SK-N-SH (cell line): Measurements from ENCODE around the gene SNRK. TPM values are rescaled to one million over a fixed set of nuclear protein-coding genes. Genes with fewer than 3 reads are reported as not detected.

Experiments used
- CTCF ChIA-PET: fragments of 300-600, 350-600 bp; formaldehyde crosslinking; extraction: SDS; loops from one replicate; lab custom pipeline; 2021; lab: Yijun Ruan, JAX
- POLR2A ChIA-PET: fragments of 350-600 bp; sonication (Branson Sonifier 250); formaldehyde crosslinking; extraction: SDS; loops from one replicate; lab custom pipeline; 2020; ENCODE audit warnings: antibody characterized with exemption, inconsistent platforms; lab: Yijun Ruan, JAX
- DNase-seq: peaks from one replicate; pipeline ENCODE4 v3.0.0; 2012
- H2AFZ ChIP-seq: fragments of 200-600 bp; sonication (generic); 2 replicates; pipeline ENCODE4 v1.8.1; 2016; ENCODE audit warnings: antibody characterized with exemption, mild to moderate bottlenecking, low read depth
- H3F3A ChIP-seq: fragments of 200-600 bp; sonication (generic); replicated peaks from 2 replicates; pipeline ENCODE3; 2016; ENCODE audit warnings: antibody characterized with exemption, mild to moderate bottlenecking; ENCODE audit not compliant: insufficient read depth
- H3K27ac ChIP-seq, 2 experiments: fragments of 200-500 bp in 1 of 2; fragments of 200-600 bp in 1 of 2; sonication (Bioruptor generic) in 1 of 2; sonication (generic), shearing (Covaris generic) in 1 of 2; 2 replicates each; pipeline versions ENCODE4 v1.5.1 to v1.6.1; 2014 to 2016; ENCODE audit warnings: low read depth in 2 of 2, inconsistent platforms in 1 of 2, low read length in 1 of 2, mild to moderate bottlenecking in 1 of 2, mixed read lengths in 1 of 2
- H3K27me3 ChIP-seq: fragments of 200-600 bp; sonication (generic), shearing (Covaris generic); 2 replicates; pipeline ENCODE4 v1.6.1; 2016; ENCODE audit warnings: mixed run types; ENCODE audit not compliant: insufficient read depth
- H3K36me3 ChIP-seq, 2 experiments: fragments of 200-500 bp in 1 of 2; fragments of 200-600 bp in 1 of 2; sonication (Bioruptor generic) in 1 of 2; sonication (generic) in 1 of 2; replicated peaks in 1 of 2; 2 replicates each; pipeline versions ENCODE3 to v1.5.1; 2014 to 2016; ENCODE audit warnings: low read length in 1 of 2, mild to moderate bottlenecking in 1 of 2; ENCODE audit not compliant: insufficient read depth in 2 of 2, control insufficient read depth in 1 of 2
- H3K4me1 ChIP-seq, 2 experiments: fragments of 200-500 bp in 1 of 2; fragments of 200-600 bp in 1 of 2; sonication (Bioruptor generic) in 1 of 2; sonication (generic), shearing (Covaris generic) in 1 of 2; 2 replicates each; pipeline versions ENCODE4 v1.5.1 to v1.6.1; 2014 to 2016; ENCODE audit warnings: low read depth in 1 of 2, low read length in 1 of 2, mixed run types in 1 of 2; ENCODE audit not compliant: insufficient read depth in 2 of 2, control insufficient read depth in 1 of 2
- H3K4me2 ChIP-seq: fragments of 200-600 bp; sonication (generic), shearing (Covaris generic); 2 replicates; pipeline ENCODE4 v1.6.1; 2017; ENCODE audit warnings: mixed run types
- H3K4me3 ChIP-seq, 2 experiments: fragments of 200-500 bp in 1 of 2; fragments of 200-600 bp in 1 of 2; sonication (Bioruptor generic) in 1 of 2; sonication (generic), shearing (Covaris generic) in 1 of 2; 2 replicates each; pipeline versions ENCODE4 v1.5.1 to v1.8.1; 2014 to 2016; ENCODE audit warnings: low read depth in 2 of 2, inconsistent platforms in 1 of 2, low read length in 1 of 2, mild to moderate bottlenecking in 1 of 2, mixed read lengths in 1 of 2, moderate library complexity in 1 of 2
- H3K79me2 ChIP-seq: fragments of 200-600 bp; sonication (generic); 2 replicates; pipeline ENCODE4 v1.8.1; 2017; ENCODE audit warnings: mild to moderate bottlenecking; ENCODE audit not compliant: insufficient read depth
- H3K9ac ChIP-seq: fragments of 200-600 bp; sonication (generic); 2 replicates; pipeline ENCODE4 v1.6.1; 2017; ENCODE audit warnings: mixed run types
- H3K9me2 ChIP-seq: fragments of 200-600 bp; sonication (generic); 2 replicates; pipeline ENCODE4 v1.6.1; 2017; ENCODE audit warnings: mixed run types
- H3K9me3 ChIP-seq: fragments of 200-600 bp; sonication (generic); 2 replicates; pipeline ENCODE4 v1.6.1; 2017; ENCODE audit warnings: mixed run types, mild to moderate bottlenecking, moderate library complexity
- H4K20me1 ChIP-seq: fragments of 200-600 bp; sonication (generic); 2 replicates; pipeline ENCODE4 v1.6.1; 2017; ENCODE audit warnings: mild to moderate bottlenecking, mixed run types; ENCODE audit not compliant: insufficient read depth
- ELF1 ChIP-seq: IDR thresholded peaks from 2 replicates; pipeline ENCODE4 v1.4.0; 2012
- GABPA ChIP-seq: IDR thresholded peaks from 2 replicates; pipeline ENCODE4 v1.4.0; 2012; ENCODE audit warnings: low read depth, mild to moderate bottlenecking
- NRF1 ChIP-seq: IDR thresholded peaks from 2 replicates; pipeline ENCODE4 v1.6.1; 2012; ENCODE audit warnings: low read depth, mild to moderate bottlenecking, low read length
- RAD21 ChIP-seq: IDR thresholded peaks from 2 replicates; pipeline ENCODE4 v1.6.1; 2012; ENCODE audit warnings: mild to moderate bottlenecking, low read length
- RCOR1 ChIP-seq: fragments of 150-350 bp; IDR thresholded peaks from 2 replicates; pipeline ENCODE4 v1.6.1; 2017; ENCODE audit warnings: antibody characterized with exemption, low read length
- SMC3 ChIP-seq: IDR thresholded peaks from 2 replicates; pipeline ENCODE4 v1.6.1; 2012; ENCODE audit warnings: low read depth, low read length, improper control_type of control experiment
- WGBS: methylation state at CpG from one replicate; pipeline ENCODE4 v1.1.6; 2017; ENCODE audit warnings: low lambda C conversion rate; 5-methylcytosine and 5-hydroxymethylcytosine counted together
- polyA plus RNA-seq, 3 experiments: library from polyadenylated mRNA; depleted of rRNA; stranded (reverse); fragments of >200 nt; gene quantifications; 2 replicates each; pipeline ENCODE4 v1.2.3, GENCODE V29; 2012
- TF ChIP-seq, protein P1 (sequence below): fragments of 200-600 bp; sonication (generic); IDR thresholded peaks from 2 replicates; pipeline ENCODE4 v1.6.1; 2017; ENCODE audit warnings: antibody characterized with exemption, mild to moderate bottlenecking, moderate library complexity
- TF ChIP-seq, protein P2 (sequence below): IDR thresholded peaks from 2 replicates; pipeline ENCODE4 v1.4.0; 2012; ENCODE audit warnings: low read depth, borderline replicate concordance
- TF ChIP-seq, protein P3 (sequence below): IDR thresholded peaks from 2 replicates; pipeline ENCODE4; 2012

The SNRK gene
- polyA plus RNA-seq, 1 of the 3 experiments (the other 2 are of a cell fraction) = 3.6 TPM

DNA sequence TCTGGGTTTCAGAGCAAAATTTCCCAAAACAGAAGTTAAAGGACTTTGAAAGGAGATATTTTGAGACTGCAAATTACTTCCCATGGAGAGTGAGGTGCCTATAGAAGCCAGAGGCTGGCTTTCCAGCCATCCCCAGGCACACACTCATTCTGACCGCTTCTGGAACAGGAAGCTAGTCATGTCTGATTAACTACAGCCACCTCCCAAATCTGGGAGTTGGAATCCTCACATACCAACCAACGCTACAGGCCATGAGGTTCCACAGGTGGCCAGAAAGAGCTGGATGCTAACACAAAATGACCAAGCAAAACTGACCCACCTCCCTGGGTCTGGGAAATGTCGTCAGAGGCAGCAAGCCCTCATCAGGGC, 87.2 kb downstream of the SNRK start (continued):
- TF ChIP-seq, protein P1, sequence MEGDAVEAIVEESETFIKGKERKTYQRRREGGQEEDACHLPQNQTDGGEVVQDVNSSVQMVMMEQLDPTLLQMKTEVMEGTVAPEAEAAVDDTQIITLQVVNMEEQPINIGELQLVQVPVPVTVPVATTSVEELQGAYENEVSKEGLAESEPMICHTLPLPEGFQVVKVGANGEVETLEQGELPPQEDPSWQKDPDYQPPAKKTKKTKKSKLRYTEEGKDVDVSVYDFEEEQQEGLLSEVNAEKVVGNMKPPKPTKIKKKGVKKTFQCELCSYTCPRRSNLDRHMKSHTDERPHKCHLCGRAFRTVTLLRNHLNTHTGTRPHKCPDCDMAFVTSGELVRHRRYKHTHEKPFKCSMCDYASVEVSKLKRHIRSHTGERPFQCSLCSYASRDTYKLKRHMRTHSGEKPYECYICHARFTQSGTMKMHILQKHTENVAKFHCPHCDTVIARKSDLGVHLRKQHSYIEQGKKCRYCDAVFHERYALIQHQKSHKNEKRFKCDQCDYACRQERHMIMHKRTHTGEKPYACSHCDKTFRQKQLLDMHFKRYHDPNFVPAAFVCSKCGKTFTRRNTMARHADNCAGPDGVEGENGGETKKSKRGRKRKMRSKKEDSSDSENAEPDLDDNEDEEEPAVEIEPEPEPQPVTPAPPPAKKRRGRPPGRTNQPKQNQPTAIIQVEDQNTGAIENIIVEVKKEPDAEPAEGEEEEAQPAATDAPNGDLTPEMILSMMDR = no peak
- TF ChIP-seq, all 33 proteins: peak for 0

DNA sequence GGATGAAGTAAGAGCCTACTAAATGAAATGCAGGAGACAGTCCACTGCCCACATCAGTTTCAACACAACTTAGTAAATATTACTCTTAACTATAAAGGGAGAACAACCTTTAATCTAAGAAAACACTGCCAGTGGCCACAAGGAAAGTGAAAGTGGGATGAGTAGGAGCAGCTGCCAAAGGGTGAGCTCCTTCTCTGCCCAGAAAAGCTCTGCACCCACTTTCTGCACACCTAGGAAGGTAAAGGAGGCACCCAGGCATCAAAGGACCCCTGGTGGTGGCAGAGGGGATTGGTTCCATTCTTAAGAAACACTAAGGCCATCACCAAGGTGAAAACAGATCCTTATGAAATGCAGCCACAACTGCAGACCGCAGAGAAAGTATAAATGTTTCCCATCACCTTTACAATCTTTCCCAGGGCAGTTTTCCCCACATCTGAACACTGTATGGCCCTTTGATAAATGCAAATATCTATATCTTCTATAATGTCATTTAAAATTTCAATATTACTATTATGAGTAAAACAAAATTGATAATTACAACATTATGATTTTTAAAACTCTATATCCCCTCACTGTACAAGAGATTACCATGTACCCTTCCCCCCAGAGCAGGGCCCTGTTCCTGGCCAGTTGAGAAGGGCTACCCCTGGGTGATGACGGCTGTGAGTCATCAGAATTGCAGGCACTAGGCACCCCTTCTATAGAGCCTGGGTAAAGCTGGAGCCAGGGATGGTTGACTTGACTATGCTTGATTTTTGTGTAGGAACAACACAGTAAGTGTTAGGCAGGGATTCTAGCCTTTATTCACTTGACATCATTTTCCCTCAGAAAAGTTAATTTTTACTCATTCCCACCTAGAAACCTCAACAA, 92.0 kb downstream of the SNRK start:
- DNase-seq = peak; percentile 63
- H3K9ac ChIP-seq = no peak overlapping the region
- H3K9me3 ChIP-seq = no peaks in the 10 kb centered on the region
- H3K9me2 ChIP-seq = no peaks in the 10 kb centered on the region
- no peak overlapping the region for H3K4me3 ChIP-seq
- H3K27ac ChIP-seq = no peak overlapping the region
- ChIA-PET CTCF (interaction anchor here (0.6 to 2.5 kb wide), 8 partner anchors 11 to 416 kb away, joined by 3 to 8 read pairs (median 4); no protein-coding TSS in a partner anchor), POLR2A (no interaction called here)
- no peaks in the 10 kb centered on the region for H3K36me3 ChIP-seq
- H3K27me3 ChIP-seq = no peaks in the 10 kb centered on the region
- H3K4me1 ChIP-seq = peaks cover 0 to 6% of the 10 kb centered on the region in 2 experiments; a peak in 1 of 4 replicates
- no peak overlapping the region for H3K4me2 ChIP-seq
- no peaks in the 10 kb centered on the region for H3F3A ChIP-seq
- TF ChIP-seq RCOR1 = no peak
- TF ChIP-seq RAD21 = peak; percentile 59
- TF ChIP-seq, protein P2, sequence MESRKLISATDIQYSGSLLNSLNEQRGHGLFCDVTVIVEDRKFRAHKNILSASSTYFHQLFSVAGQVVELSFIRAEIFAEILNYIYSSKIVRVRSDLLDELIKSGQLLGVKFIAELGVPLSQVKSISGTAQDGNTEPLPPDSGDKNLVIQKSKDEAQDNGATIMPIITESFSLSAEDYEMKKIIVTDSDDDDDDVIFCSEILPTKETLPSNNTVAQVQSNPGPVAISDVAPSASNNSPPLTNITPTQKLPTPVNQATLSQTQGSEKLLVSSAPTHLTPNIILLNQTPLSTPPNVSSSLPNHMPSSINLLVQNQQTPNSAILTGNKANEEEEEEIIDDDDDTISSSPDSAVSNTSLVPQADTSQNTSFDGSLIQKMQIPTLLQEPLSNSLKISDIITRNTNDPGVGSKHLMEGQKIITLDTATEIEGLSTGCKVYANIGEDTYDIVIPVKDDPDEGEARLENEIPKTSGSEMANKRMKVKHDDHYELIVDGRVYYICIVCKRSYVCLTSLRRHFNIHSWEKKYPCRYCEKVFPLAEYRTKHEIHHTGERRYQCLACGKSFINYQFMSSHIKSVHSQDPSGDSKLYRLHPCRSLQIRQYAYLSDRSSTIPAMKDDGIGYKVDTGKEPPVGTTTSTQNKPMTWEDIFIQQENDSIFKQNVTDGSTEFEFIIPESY = no peak
- no peak for TF ChIP-seq GABPA
- TF ChIP-seq, protein P3, sequence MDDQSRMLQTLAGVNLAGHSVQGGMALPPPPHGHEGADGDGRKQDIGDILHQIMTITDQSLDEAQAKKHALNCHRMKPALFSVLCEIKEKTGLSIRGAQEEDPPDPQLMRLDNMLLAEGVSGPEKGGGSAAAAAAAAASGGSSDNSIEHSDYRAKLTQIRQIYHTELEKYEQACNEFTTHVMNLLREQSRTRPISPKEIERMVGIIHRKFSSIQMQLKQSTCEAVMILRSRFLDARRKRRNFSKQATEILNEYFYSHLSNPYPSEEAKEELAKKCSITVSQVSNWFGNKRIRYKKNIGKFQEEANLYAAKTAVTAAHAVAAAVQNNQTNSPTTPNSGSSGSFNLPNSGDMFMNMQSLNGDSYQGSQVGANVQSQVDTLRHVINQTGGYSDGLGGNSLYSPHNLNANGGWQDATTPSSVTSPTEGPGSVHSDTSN = no peak
- no peak for TF ChIP-seq ELF1
- no peak for TF ChIP-seq NRF1
- TF ChIP-seq SMC3 = peak; percentile 63
- TF ChIP-seq, protein P1 = peak; percentile 61
- H4K20me1 ChIP-seq = no peaks in the 10 kb centered on the region
- 95% methylated on average over 2 of the region's 2 CpGs for WGBS
- no peaks in the 10 kb centered on the region for H3K79me2 ChIP-seq
- no peak overlapping the region for H2AFZ ChIP-seq
